ENCODE data around the gene AMOT.

AMOT gene

GRCh38 chrX:112774142-112774541, 66.5 kb downstream of the AMOT start:
- Histone ChIP-seq H3K27ac (no peak overlapping the region), H3K27me3 (ENCODE audit: control insufficient read depth, insufficient read depth, low read length) (no peaks in the 10 kb centered on the region), H3K79me2 (no peaks in the 10 kb centered on the region), H3K9ac (no peak overlapping the region), H3K36me3 (ENCODE audit: control insufficient read depth, insufficient read depth, low read length) (no peaks in the 10 kb centered on the region), H3K4me3 (ENCODE audit: low read depth, low read length) (no peak overlapping the region), H2AFZ (no peak overlapping the region), H3K4me1 (no peaks in the 10 kb centered on the region), H3K9me3 (ENCODE audit: control insufficient read depth, low read length) (no peaks in the 10 kb centered on the region), H3K4me2 (ENCODE audit: low read length) (no peak overlapping the region)
- no peak for TF ChIP-seq CTCF (IDR thresholded peaks at IDR 0.05)

GRCh38 chrX:112769034-112769433, 71.6 kb downstream of the AMOT start:
- Histone ChIP-seq H3K79me2 (no peaks in the 10 kb centered on the region), H3K27me3 (ENCODE audit: control insufficient read depth, insufficient read depth, low read length) (no peaks in the 10 kb centered on the region), H3K4me2 (ENCODE audit: low read length) (no peak overlapping the region), H2AFZ (no peak overlapping the region), H3K36me3 (ENCODE audit: control insufficient read depth, insufficient read depth, low read length) (no peaks in the 10 kb centered on the region), H3K4me1 (no peaks in the 10 kb centered on the region), H3K27ac (no peak overlapping the region), H3K4me3 (ENCODE audit: low read depth, low read length) (no peak overlapping the region), H3K9me3 (ENCODE audit: control insufficient read depth, low read length) (no peaks in the 10 kb centered on the region), H3K9ac (no peak overlapping the region)
- TF ChIP-seq CTCF (IDR thresholded peaks at IDR 0.05), result no peak

- Histone ChIP-seq H3K27ac (no peak overlapping the region), H3K4me1 (no peaks in the 10 kb centered on the region), H2AFZ (no peak overlapping the region), H3K36me3 (ENCODE audit: control insufficient read depth, insufficient read depth, low read length) (no peaks in the 10 kb centered on the region), H3K9me3 (ENCODE audit: control insufficient read depth, low read length) (no peaks in the 10 kb centered on the region), H3K4me2 (ENCODE audit: low read length) (no peak overlapping the region), H3K9ac (no peak overlapping the region), H3K4me3 (ENCODE audit: low read depth, low read length) (no peak overlapping the region), H3K79me2 (no peaks in the 10 kb centered on the region), H3K27me3 (ENCODE audit: control insufficient read depth, insufficient read depth, low read length) (no peaks in the 10 kb centered on the region)
- TF ChIP-seq CTCF (IDR thresholded peaks at IDR 0.05), result no peak
Measured at GRCh38 chrX:112768563-112768962, 72.1 kb downstream of the AMOT start.

GRCh38 chrX:112766774-112767173, 73.9 kb downstream of the AMOT start:
- Histone ChIP-seq H3K4me2 (ENCODE audit: low read length) (no peak overlapping the region), H3K36me3 (ENCODE audit: control insufficient read depth, insufficient read depth, low read length) (no peaks in the 10 kb centered on the region), H3K27me3 (ENCODE audit: control insufficient read depth, insufficient read depth, low read length) (no peaks in the 10 kb centered on the region), H3K79me2 (no peaks in the 10 kb centered on the region), H3K4me1 (no peaks in the 10 kb centered on the region), H3K27ac (no peak overlapping the region), H3K9me3 (ENCODE audit: control insufficient read depth, low read length) (no peaks in the 10 kb centered on the region), H2AFZ (no peak overlapping the region), H3K9ac (no peak overlapping the region), H3K4me3 (ENCODE audit: low read depth, low read length) (no peak overlapping the region)
- TF ChIP-seq CTCF (IDR thresholded peaks at IDR 0.05), result no peak

Data from parathyroid adenoma (tissue), 2 donors.